Loucy (cell line): ENCODE results near the gene LRRC4.

ENCODE experiments used
- H2AFZ ChIP-seq: fragments of 200-600 bp; sonication (generic); 2 replicates; pipeline ENCODE4 v1.6.0; 2016; ENCODE audit warnings: antibody characterized with exemption, mild to moderate bottlenecking, low read length, moderate library complexity
- H3F3A ChIP-seq: fragments of 200-600 bp; 2 replicates; pipeline ENCODE4 v1.6.0; 2016; ENCODE audit warnings: antibody characterized with exemption, low read depth, mild to moderate bottlenecking
- H3K27me3 ChIP-seq: fragments of 200-600 bp; sonication (generic); 2 replicates; pipeline ENCODE4 v1.6.1; 2014; ENCODE audit warnings: low read length, mild to moderate bottlenecking; ENCODE audit not compliant: insufficient read depth, poor library complexity, severe bottlenecking
- H3K36me3 ChIP-seq: fragments of 200-600 bp; sonication (generic); 2 replicates; pipeline ENCODE4 v1.6.1; 2016; ENCODE audit warnings: low read length; ENCODE audit not compliant: insufficient read depth
- H3K4me1 ChIP-seq: fragments of 200-600 bp; sonication (generic); 2 replicates; pipeline ENCODE4 v1.5.1; 2014; ENCODE audit warnings: low read length, mild to moderate bottlenecking; ENCODE audit not compliant: insufficient read depth, poor library complexity, severe bottlenecking
- H3K4me2 ChIP-seq: fragments of 200-600 bp; sonication (generic); 2 replicates; pipeline ENCODE4 v1.6.0; 2014; ENCODE audit warnings: antibody characterized with exemption, low read length, low read depth, mild to moderate bottlenecking; ENCODE audit not compliant: poor library complexity, severe bottlenecking
- H3K4me3 ChIP-seq: fragments of 200-600 bp; sonication (generic); 2 replicates; pipeline ENCODE4 v1.5.1; 2014; ENCODE audit warnings: low read length, mild to moderate bottlenecking, mixed read lengths; ENCODE audit not compliant: poor library complexity, severe bottlenecking
- H3K79me2 ChIP-seq: fragments of 200-600 bp; sonication (generic); 2 replicates; pipeline ENCODE4 v1.6.1; 2014; ENCODE audit warnings: low read length; ENCODE audit not compliant: insufficient read depth
- H3K9ac ChIP-seq: fragments of 200-600 bp; sonication (generic); 2 replicates; pipeline ENCODE4 v1.6.0; 2014; ENCODE audit warnings: mild to moderate bottlenecking, low read depth, low read length, moderate library complexity; ENCODE audit not compliant: poor library complexity, severe bottlenecking
- H3K9me2 ChIP-seq: fragments of 200-600 bp; sonication (generic); replicated peaks from 2 replicates; pipeline ENCODE4 v1.6.1; 2016; ENCODE audit warnings: low read depth, low read length, mixed read lengths
- H3K9me3 ChIP-seq: fragments of 200-600 bp; sonication (generic); 2 replicates; pipeline ENCODE4 v1.6.1; 2014; ENCODE audit warnings: mild to moderate bottlenecking, antibody characterized with exemption, low read length, low read depth; ENCODE audit not compliant: insufficient read depth
- H4K20me1 ChIP-seq: fragments of 200-600 bp; sonication (generic); 2 replicates; pipeline ENCODE4 v1.6.0; 2014; ENCODE audit warnings: antibody characterized with exemption, low read length, mild to moderate bottlenecking; ENCODE audit not compliant: insufficient read depth, poor library complexity, severe bottlenecking
- CTCF ChIP-seq: fragments of 200-600 bp; sonication (generic); conservative IDR thresholded peaks from 2 replicates; pipeline ENCODE4 v1.5.1; 2014; ENCODE audit warnings: mild to moderate bottlenecking, antibody characterized with exemption, low read length
- EZH2phosphoT487 ChIP-seq: fragments of 200-600 bp; IDR thresholded peaks from 2 replicates; pipeline ENCODE4 v1.6.1; 2018; ENCODE audit warnings: antibody characterized with exemption, mild to moderate bottlenecking, moderate library complexity, borderline replicate concordance

Gene LRRC4

GRCh38 chr7:128071801-128072200, 40.6 kb upstream of the LRRC4 start:
- Histone ChIP-seq H3F3A (no peaks in the 10 kb centered on the region), H3K36me3 (peaks cover 28% of the 10 kb centered on the region; the same call in 1 of the 2 replicates), H4K20me1 (no peaks in the 10 kb centered on the region), H3K9ac (no peak overlapping the region), H3K27me3 (no peaks in the 10 kb centered on the region), H3K4me1 (peaks cover 16% of the 10 kb centered on the region), H3K79me2 (no peaks in the 10 kb centered on the region), H2AFZ (no peak overlapping the region), H3K4me3 (no peak overlapping the region), H3K9me3 (no peaks in the 10 kb centered on the region), H3K4me2 (no peak overlapping the region), H3K9me2 (no peaks in the 10 kb centered on the region)
- TF ChIP-seq CTCF (no peak), EZH2phosphoT487 (no peak)

GRCh38 chr7:128071376-128071775, 40.1 kb upstream of the LRRC4 start:
- no peak overlapping the region for H2AFZ ChIP-seq
- no peak overlapping the region for H3K9ac ChIP-seq
- no peak overlapping the region for H3K4me2 ChIP-seq
- H3K9me3 ChIP-seq: no peaks in the 10 kb centered on the region
- no peak overlapping the region for H3K4me3 ChIP-seq
- no peaks in the 10 kb centered on the region for H3K79me2 ChIP-seq
- no peaks in the 10 kb centered on the region for H3K9me2 ChIP-seq
- H4K20me1 ChIP-seq: no peaks in the 10 kb centered on the region
- H3K27me3 ChIP-seq: no peaks in the 10 kb centered on the region
- peaks cover 28% of the 10 kb centered on the region; the same call in 1 of the 2 replicates for H3K36me3 ChIP-seq
- TF ChIP-seq CTCF: no peak
- TF ChIP-seq EZH2phosphoT487: no peak
- peaks cover 16% of the 10 kb centered on the region for H3K4me1 ChIP-seq
- H3F3A ChIP-seq: no peaks in the 10 kb centered on the region

GRCh38 chr7:128069373-128070364, 38.4 kb upstream of the LRRC4 start:
- Histone ChIP-seq H3K27me3 (no peaks in the 10 kb centered on the region), H3K4me1 (peaks cover 16% of the 10 kb centered on the region), H3K9me2 (no peaks in the 10 kb centered on the region), H2AFZ (no peak overlapping the region), H3K4me2 (no peak overlapping the region), H3K9me3 (no peaks in the 10 kb centered on the region), H3K9ac (no peak overlapping the region), H3F3A (no peaks in the 10 kb centered on the region), H3K4me3 (no peak overlapping the region), H4K20me1 (no peaks in the 10 kb centered on the region), H3K36me3 (peaks cover 14% of the 10 kb centered on the region; the same call in 1 of the 2 replicates), H3K79me2 (no peaks in the 10 kb centered on the region)
- TF ChIP-seq EZH2phosphoT487 (no peak), CTCF (no peak)
